ENCODE data around the gene C2orf92. TPM values are rescaled to one million over a fixed set of nuclear protein-coding genes. Genes with fewer than 3 reads are reported as not detected.
A peak's percentile ranks its signal among the peaks of the same experiment; 100 is the strongest.

The C2orf92 gene
- total RNA-seq, 1 experiment from 2014 or later, result 3.0 TPM

DNA sequence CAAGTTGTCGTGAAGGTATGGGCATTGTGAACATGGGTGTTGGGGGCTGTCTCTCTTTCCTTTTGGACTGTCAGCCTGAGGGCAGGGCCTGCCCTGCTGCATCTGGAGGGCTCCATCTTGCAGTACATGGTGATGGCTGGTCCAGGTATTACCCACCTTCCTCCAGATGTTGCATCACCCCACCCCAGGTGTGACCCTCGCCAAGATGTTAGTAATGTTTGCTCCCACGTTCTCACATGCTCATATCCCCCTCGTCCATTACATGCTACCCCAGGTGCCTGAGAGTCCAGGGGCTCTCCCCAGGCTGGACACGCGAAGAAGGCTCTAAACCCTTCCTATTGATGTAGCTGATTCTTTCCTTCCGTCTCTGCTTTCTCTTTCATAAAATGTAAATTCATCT, 57.8 kb downstream of the C2orf92 start:
- Histone ChIP-seq H3K9me2 (replicated peaks; ENCODE audit: low read length) (no peaks in the 10 kb centered on the region), H3K9ac (ENCODE audit: low read length) (no peak overlapping the region), H3K27ac (ENCODE audit: low read length) (no peak overlapping the region), H3K9me3 (ENCODE audit: low read length) (no peaks in the 10 kb centered on the region), H3F3A (ENCODE audit: low read length, unreplicated experiment) (no peaks in the 10 kb centered on the region), H2AFZ (ENCODE audit: low read length) (no peak overlapping the region), H3K36me3 (ENCODE audit: low read depth, low read length) (no peaks in the 10 kb centered on the region), H3K4me1 (ENCODE audit: insufficient read depth, low read length) (peaks cover 9% of the 10 kb centered on the region), H4K20me1 (ENCODE audit: low read length) (no peaks in the 10 kb centered on the region), H3K4me3 (ENCODE audit: low read length) (no peak overlapping the region), H3K79me2 (ENCODE audit: low read length) (no peaks in the 10 kb centered on the region), H3K4me2 (ENCODE audit: low read length) (no peak overlapping the region), H3K27me3 (ENCODE audit: low read length) (no peaks in the 10 kb centered on the region)
- intact Hi-C loops (cut with micrococcal nuclease), result no loop called here
- TF ChIP-seq EZH2phosphoT487 (IDR thresholded peaks at IDR 0.05; ENCODE audit: borderline replicate concordance, low read length) (no peak), EZH2 (IDR thresholded peaks at IDR 0.05; ENCODE audit: low read length, unreplicated experiment) (no peak)
- TF ChIP-seq, protein P1, sequence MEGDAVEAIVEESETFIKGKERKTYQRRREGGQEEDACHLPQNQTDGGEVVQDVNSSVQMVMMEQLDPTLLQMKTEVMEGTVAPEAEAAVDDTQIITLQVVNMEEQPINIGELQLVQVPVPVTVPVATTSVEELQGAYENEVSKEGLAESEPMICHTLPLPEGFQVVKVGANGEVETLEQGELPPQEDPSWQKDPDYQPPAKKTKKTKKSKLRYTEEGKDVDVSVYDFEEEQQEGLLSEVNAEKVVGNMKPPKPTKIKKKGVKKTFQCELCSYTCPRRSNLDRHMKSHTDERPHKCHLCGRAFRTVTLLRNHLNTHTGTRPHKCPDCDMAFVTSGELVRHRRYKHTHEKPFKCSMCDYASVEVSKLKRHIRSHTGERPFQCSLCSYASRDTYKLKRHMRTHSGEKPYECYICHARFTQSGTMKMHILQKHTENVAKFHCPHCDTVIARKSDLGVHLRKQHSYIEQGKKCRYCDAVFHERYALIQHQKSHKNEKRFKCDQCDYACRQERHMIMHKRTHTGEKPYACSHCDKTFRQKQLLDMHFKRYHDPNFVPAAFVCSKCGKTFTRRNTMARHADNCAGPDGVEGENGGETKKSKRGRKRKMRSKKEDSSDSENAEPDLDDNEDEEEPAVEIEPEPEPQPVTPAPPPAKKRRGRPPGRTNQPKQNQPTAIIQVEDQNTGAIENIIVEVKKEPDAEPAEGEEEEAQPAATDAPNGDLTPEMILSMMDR (conservative IDR thresholded peaks at IDR 0.05; ENCODE audit: low read depth, low read length), result no peak
- no TSS peak for BruUV-seq (replicated peaks)
- CTCF ChIA-PET, result no interaction called here
- POLR2A ChIA-PET (ENCODE audit: unreplicated experiment), result no interaction called here
- ATAC-seq (no peak), DNase-seq (no peak)

DNA sequence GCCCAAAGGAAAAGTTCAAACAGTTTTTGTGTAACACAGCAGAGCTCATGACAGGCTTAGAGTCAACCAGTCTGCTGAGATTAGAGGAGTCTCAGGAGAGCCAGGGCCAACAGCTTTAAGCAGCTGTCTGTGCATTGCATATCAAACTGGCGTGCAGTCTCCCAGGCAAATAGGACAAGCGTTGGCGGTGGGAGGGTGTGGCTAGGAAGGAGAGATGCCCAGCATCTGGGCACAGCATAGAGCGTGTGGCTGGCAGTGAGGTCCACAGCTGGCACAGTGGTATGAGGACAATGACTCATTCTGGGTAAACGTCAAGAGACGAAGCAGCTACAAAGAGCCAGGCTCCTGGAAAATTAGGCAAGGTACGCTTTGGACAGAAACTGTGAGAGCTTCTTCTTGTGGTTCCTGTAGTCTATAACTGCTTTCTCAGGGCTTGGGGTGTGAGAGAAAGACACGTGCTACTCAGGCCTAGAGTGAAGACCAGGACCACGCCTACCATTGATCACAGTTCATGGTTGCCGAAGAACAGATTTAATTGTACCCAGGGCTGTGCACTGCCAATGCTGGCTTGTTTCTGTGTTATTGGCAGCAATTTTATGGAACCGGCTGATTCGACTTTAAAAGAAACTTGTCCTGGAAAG, 58.7 kb downstream of the C2orf92 start:
- BruUV-seq (replicated peaks), result no TSS peak
- ChIA-PET CTCF (no interaction called here), POLR2A (ENCODE audit: unreplicated experiment) (interaction anchor here (0.6 kb wide), 1 partner anchor 12 kb away, joined by 5 read pairs; no protein-coding TSS in a partner anchor)
- H4K20me1 ChIP-seq (ENCODE audit: low read length), result no peaks in the 10 kb centered on the region
- DNase-seq (peak; percentile 70), ATAC-seq (peak; percentile 99)
- peaks cover 9% of the 10 kb centered on the region for H3K4me1 ChIP-seq (ENCODE audit: insufficient read depth, low read length)
- no peak overlapping the region for H3K4me3 ChIP-seq (ENCODE audit: low read length)
- intact Hi-C loops (cut with micrococcal nuclease), result no loop called here
- H3K27ac ChIP-seq (ENCODE audit: low read length), result no peak overlapping the region
- H3K9ac ChIP-seq (ENCODE audit: low read length), result no peak overlapping the region
- H3K36me3 ChIP-seq (ENCODE audit: low read depth, low read length), result no peaks in the 10 kb centered on the region
- peak overlapping the region; percentile 3; the same call in 1 of the 2 replicates for H3K4me2 ChIP-seq (ENCODE audit: low read length)
- H3K9me2 ChIP-seq (replicated peaks; ENCODE audit: low read length), result no peaks in the 10 kb centered on the region
- no peaks in the 10 kb centered on the region for H3K27me3 ChIP-seq (ENCODE audit: low read length)
- no peaks in the 10 kb centered on the region for H3K79me2 ChIP-seq (ENCODE audit: low read length)
- TF ChIP-seq EZH2 (IDR thresholded peaks at IDR 0.05; ENCODE audit: low read length, unreplicated experiment), result no peak
- no peak for TF ChIP-seq EZH2phosphoT487 (IDR thresholded peaks at IDR 0.05; ENCODE audit: borderline replicate concordance, low read length)
- TF ChIP-seq, protein P1 (conservative IDR thresholded peaks at IDR 0.05; ENCODE audit: low read depth, low read length), result no peak
- no peaks in the 10 kb centered on the region for H3K9me3 ChIP-seq (ENCODE audit: low read length)
- no peak overlapping the region for H2AFZ ChIP-seq (ENCODE audit: low read length)
- no peaks in the 10 kb centered on the region for H3F3A ChIP-seq (ENCODE audit: low read length, unreplicated experiment)

DNA sequence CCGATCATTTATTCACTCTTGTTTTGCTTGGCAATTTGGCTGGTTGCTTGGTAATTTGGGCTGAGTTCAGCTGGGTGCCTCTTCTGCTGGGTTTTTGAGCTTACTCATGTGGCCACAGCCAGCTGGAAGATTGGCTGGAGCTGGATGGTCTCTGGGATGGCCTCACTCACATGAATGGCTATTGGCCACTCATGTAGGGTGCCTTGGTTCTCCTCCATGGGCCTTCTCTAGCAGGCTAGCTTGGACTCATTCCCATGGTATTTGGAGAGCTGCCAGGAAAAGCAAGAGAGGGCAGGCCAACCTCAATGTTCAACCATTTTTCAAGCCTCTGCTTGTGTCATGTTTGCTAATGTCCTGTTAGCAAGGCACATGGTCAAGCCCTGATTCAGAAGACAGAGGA, 60.7 kb downstream of the C2orf92 start:
- no peak overlapping the region for H2AFZ ChIP-seq (ENCODE audit: low read length)
- H3K9me2 ChIP-seq (replicated peaks; ENCODE audit: low read length), result no peaks in the 10 kb centered on the region
- no TSS peak for BruUV-seq (replicated peaks)
- peaks cover 9% of the 10 kb centered on the region for H3K4me1 ChIP-seq (ENCODE audit: insufficient read depth, low read length)
- POLR2A ChIA-PET (ENCODE audit: unreplicated experiment), result no interaction called here
- H3K27me3 ChIP-seq (ENCODE audit: low read length), result no peaks in the 10 kb centered on the region
- no peaks in the 10 kb centered on the region for H4K20me1 ChIP-seq (ENCODE audit: low read length)
- H3K27ac ChIP-seq (ENCODE audit: low read length), result no peak overlapping the region
- no peak overlapping the region for H3K4me2 ChIP-seq (ENCODE audit: low read length)
- H3K9ac ChIP-seq (ENCODE audit: low read length), result no peak overlapping the region
- no peaks in the 10 kb centered on the region for H3K36me3 ChIP-seq (ENCODE audit: low read depth, low read length)
- intact Hi-C loops (cut with micrococcal nuclease), result no loop called here
- TF ChIP-seq EZH2 (IDR thresholded peaks at IDR 0.05; ENCODE audit: low read length, unreplicated experiment) (no peak), EZH2phosphoT487 (IDR thresholded peaks at IDR 0.05; ENCODE audit: borderline replicate concordance, low read length) (no peak)
- TF ChIP-seq, protein P1 (conservative IDR thresholded peaks at IDR 0.05; ENCODE audit: low read depth, low read length), result no peak
- CTCF ChIA-PET, result no interaction called here
- H3K9me3 ChIP-seq (ENCODE audit: low read length), result no peaks in the 10 kb centered on the region
- DNase-seq, result peak; percentile 7
- no peaks in the 10 kb centered on the region for H3F3A ChIP-seq (ENCODE audit: low read length, unreplicated experiment)
- ATAC-seq, result no peak
- H3K79me2 ChIP-seq (ENCODE audit: low read length), result no peaks in the 10 kb centered on the region
- H3K4me3 ChIP-seq (ENCODE audit: low read length), result no peak overlapping the region
